Panc1 (cell line): ENCODE measurements around the gene GTPBP1. TPM values are rescaled to one million over a fixed set of nuclear protein-coding genes. Genes with fewer than 3 reads are reported as not detected.

ENCODE experiments used
- ATAC-seq: fragments of 200-7000 bp; cut with Tn5 transposase; 2 replicates; pipeline ENCODE4 v1.9.1; 2020; ENCODE audit warnings: mild to moderate bottlenecking, moderate library complexity
- BruUV-seq: library from RNA; stranded (reverse); fragments of 400-500 nt; replicated peaks from 2 replicates; lab custom pipeline; 2021; lab: Mats Ljungman, UMichigan
- CTCF ChIA-PET: fragments of 300-600 bp; sonication (Branson Sonifier 250); formaldehyde crosslinking; loops from one replicate; lab custom pipeline; 2022; ENCODE audit warnings: antibody characterized with exemption; lab: Charles Lee
- POLR2A ChIA-PET: fragments of 300-600 bp; sonication (Branson Sonifier 250); formaldehyde crosslinking; loops from one replicate; lab custom pipeline; 2022; ENCODE audit warnings: antibody characterized with exemption; lab: Charles Lee
- DNase-seq: peaks from one replicate; pipeline ENCODE4 v3.0.0-alpha.2; 2010; ENCODE audit warnings: low read depth, low spot score
- H3K27ac ChIP-seq: 2 replicates; pipeline ENCODE4 v1.5.1; 2011; ENCODE audit warnings: mild to moderate bottlenecking, low read length, inconsistent platforms
- H3K27me3 ChIP-seq: fragments of 200-500 bp; sonication (Bioruptor generic); 2 replicates; pipeline ENCODE4 v1.6.0; 2014; ENCODE audit warnings: low read length, inconsistent platforms; ENCODE audit not compliant: control insufficient read depth, insufficient read depth
- H3K36me3 ChIP-seq: fragments of 200-500 bp; sonication (Bioruptor generic); 2 replicates; pipeline ENCODE4 v1.5.1; 2014; ENCODE audit warnings: inconsistent platforms, mild to moderate bottlenecking, low read length, moderate library complexity; ENCODE audit not compliant: control insufficient read depth, insufficient read depth
- H3K4me1 ChIP-seq: 2 replicates; pipeline ENCODE4 v1.5.1; 2011; ENCODE audit warnings: inconsistent platforms, mild to moderate bottlenecking, low read length, moderate library complexity; ENCODE audit not compliant: control insufficient read depth, insufficient read depth
- H3K4me3 ChIP-seq, 2 experiments: 2 replicates each; pipeline ENCODE4 v1.5.1; 2011 to 2012; ENCODE audit warnings: low read depth in 2 of 2, low read length in 2 of 2, mild to moderate bottlenecking in 2 of 2, inconsistent platforms in 1 of 2, moderate library complexity in 1 of 2
- H3K9me3 ChIP-seq: fragments of 200-500 bp; sonication (Bioruptor generic); 2 replicates; pipeline ENCODE4 v1.5.1; 2014; ENCODE audit warnings: low read depth, mild to moderate bottlenecking, inconsistent platforms, low read length, moderate library complexity; ENCODE audit not compliant: control insufficient read depth, insufficient read depth
- CTCF ChIP-seq: fragments of 450-650 bp; IDR thresholded peaks from 2 replicates; pipeline ENCODE4 v1.5.1; 2017; ENCODE audit warnings: mild to moderate bottlenecking
- POLR2AphosphoS5 ChIP-seq: IDR thresholded peaks from 2 replicates; pipeline ENCODE4 v1.6.1; 2012; ENCODE audit warnings: mild to moderate bottlenecking, low read depth, low read length, moderate library complexity
- REST ChIP-seq, 2 experiments: IDR thresholded peaks; 2 replicates each; pipeline ENCODE4 v1.6.1; 2011 to 2012; ENCODE audit warnings: low read depth in 2 of 2, control low read depth in 1 of 2, low read length in 1 of 2, mild to moderate bottlenecking in 1 of 2, moderate library complexity in 1 of 2; ENCODE audit not compliant: insufficient read depth in 1 of 2
- SIN3A ChIP-seq: IDR thresholded peaks from 2 replicates; pipeline ENCODE4 v1.6.1; 2012; ENCODE audit warnings: low read depth, mild to moderate bottlenecking, low read length, moderate library complexity, borderline replicate concordance; ENCODE audit not compliant: insufficient read depth
- TCF7L2 ChIP-seq: IDR thresholded peaks from 2 replicates; pipeline ENCODE4 v1.6.1; 2011; ENCODE audit warnings: mild to moderate bottlenecking, low read depth, low read length, inconsistent platforms
- in situ Hi-C: cut with HindIII; loops from 2 replicates; pipeline ENCODE4 v1.10.0; 2016; ENCODE audit warnings: low sequenced_read_pairs, low pct_unique_long_range_greater_than_20kb
- intact Hi-C: fragments of 100-400 bp; cut with micrococcal nuclease; formaldehyde crosslinking; loops from one replicate; pipeline ENCODE4 v1.10.0; 2022; ENCODE audit not compliant: unreplicated experiment
- total RNA-seq: library from RNA; stranded (reverse); gene quantifications from one replicate; pipeline ENCODE4 v1.2.1, GENCODE V29; 2021; ENCODE audit not compliant: unreplicated experiment

Gene GTPBP1
- total RNA-seq, 1 experiment from 2014 or later = 25.5 TPM

GRCh38 chr22:38718414-38718813, 12.7 kb downstream of the GTPBP1 start:
- H3K36me3 ChIP-seq = peaks cover 7% of the 10 kb centered on the region; the same call in 1 of the 2 replicates
- H3K4me3 ChIP-seq = no peak overlapping the region
- peaks cover 4% of the 10 kb centered on the region for H3K4me1 ChIP-seq
- no peak for TF ChIP-seq POLR2AphosphoS5
- no peak for TF ChIP-seq SIN3A
- no peak for TF ChIP-seq TCF7L2
- TF ChIP-seq CTCF = no peak; the same call in none of the 2 replicates
- TF ChIP-seq REST (IDR thresholded peaks at IDR 0.05; ENCODE audit: insufficient read depth in 1 of 2, low read depth in 2 of 2, low read length in 1 of 2) = no peak
- intact Hi-C loops = no loop called here
- in situ Hi-C loops = no loop called here
- ChIA-PET CTCF (no interaction called here), POLR2A (no interaction called here)
- no peaks in the 10 kb centered on the region for H3K27me3 ChIP-seq
- no peak overlapping the region for H3K27ac ChIP-seq
- no TSS peak for BruUV-seq
- no peak for DNase-seq
- peak; percentile 98 for ATAC-seq
- H3K9me3 ChIP-seq = no peaks in the 10 kb centered on the region

- no peak for ATAC-seq
- ChIA-PET CTCF (no interaction called here), POLR2A (interaction anchor here (0.6 kb wide), 1 partner anchor 27 kb away, joined by 3 read pairs; no protein-coding TSS in a partner anchor)
- TF ChIP-seq SIN3A (no peak), REST (IDR thresholded peaks at IDR 0.05; ENCODE audit: insufficient read depth in 1 of 2, low read depth in 2 of 2, low read length in 1 of 2) (no peak), TCF7L2 (no peak), CTCF (no peak), POLR2AphosphoS5 (no peak)
- intact Hi-C loops (no loop called here), in situ Hi-C loops (no loop called here)
- H3K27ac ChIP-seq = no peak overlapping the region
- BruUV-seq = no TSS peak
- H3K36me3 ChIP-seq = peaks cover 7% of the 10 kb centered on the region; the same call in 1 of the 2 replicates
- DNase-seq = no peak
- H3K27me3 ChIP-seq = no peaks in the 10 kb centered on the region
- H3K9me3 ChIP-seq = no peaks in the 10 kb centered on the region
- peaks cover 4% of the 10 kb centered on the region for H3K4me1 ChIP-seq
- no peak overlapping the region for H3K4me3 ChIP-seq
These were observed 13.5 kb downstream of the GTPBP1 start for GRCh38 chr22:38719196-38719595.
